Astrocyte (in vitro differentiated cells and primary cell): ENCODE data around the gene TPP1. TPM values are rescaled to one million over a fixed set of nuclear protein-coding genes. Genes with fewer than 3 reads are reported as not detected.
A peak's percentile ranks its signal among the peaks of the same experiment; 100 is the strongest.

Experiments used
- DNase-seq: peaks from one replicate; pipeline ENCODE4 v3.0.0-alpha.2; 2010; ENCODE audit warnings: low read depth
- FAIRE-seq: peaks from 2 replicates; lab custom pipeline; 2011; peaks lifted over from hg19 to GRCh38; lab: Jason Lieb, UNC
- H2AFZ ChIP-seq: 2 replicates; pipeline ENCODE4 v1.6.0; 2012; ENCODE audit warnings: low read depth, low read length, inconsistent platforms
- H3K27ac ChIP-seq: 2 replicates; pipeline ENCODE4 v1.5.1; 2011; ENCODE audit warnings: low read depth, low read length, inconsistent platforms
- H3K27me3 ChIP-seq: 2 replicates; pipeline ENCODE4 v1.6.0; 2011; ENCODE audit warnings: low read length, inconsistent platforms; ENCODE audit not compliant: insufficient read depth
- H3K36me3 ChIP-seq: 2 replicates; pipeline ENCODE4 v1.5.1; 2011; ENCODE audit warnings: low read length, inconsistent platforms; ENCODE audit not compliant: insufficient read depth
- H3K4me1 ChIP-seq: 2 replicates; pipeline ENCODE4 v1.5.1; 2011; ENCODE audit warnings: low read length, inconsistent platforms; ENCODE audit not compliant: insufficient read depth
- H3K4me2 ChIP-seq: 2 replicates; pipeline ENCODE4 v1.6.0; 2012; ENCODE audit warnings: low read length, inconsistent platforms
- H3K4me3 ChIP-seq: 2 replicates; pipeline ENCODE4 v1.5.1; 2011; ENCODE audit warnings: low read depth, mild to moderate bottlenecking, low read length, inconsistent platforms; ENCODE audit not compliant: insufficient read depth
- H3K79me2 ChIP-seq: 2 replicates; pipeline ENCODE4 v1.6.0; 2012; ENCODE audit warnings: mild to moderate bottlenecking, low read length, inconsistent platforms; ENCODE audit not compliant: insufficient read depth
- H3K9ac ChIP-seq: 2 replicates; pipeline ENCODE4 v1.6.0; 2012; ENCODE audit warnings: mild to moderate bottlenecking, low read length, inconsistent platforms
- H3K9me3 ChIP-seq: 2 replicates; pipeline ENCODE4 v1.5.1; 2012; ENCODE audit warnings: low read depth, mild to moderate bottlenecking, low read length, inconsistent platforms; ENCODE audit not compliant: insufficient read depth
- H4K20me1 ChIP-seq: 2 replicates; pipeline ENCODE4 v1.6.0; 2012; ENCODE audit warnings: low read length, inconsistent platforms; ENCODE audit not compliant: insufficient read depth
- H3K27ac Mint-ChIP-seq: one replicate; pipeline ENCODE4 v1.8.0; 2021; ENCODE audit warnings: mild to moderate bottlenecking, mixed read lengths; ENCODE audit not compliant: unreplicated experiment
- H3K27me3 Mint-ChIP-seq: one replicate; pipeline ENCODE4 v1.8.0; 2021; ENCODE audit warnings: low read depth, mixed read lengths; ENCODE audit not compliant: unreplicated experiment
- H3K36me3 Mint-ChIP-seq: one replicate; pipeline ENCODE4 v1.8.0; 2021; ENCODE audit warnings: low read depth, mixed read lengths; ENCODE audit not compliant: unreplicated experiment
- H3K4me1 Mint-ChIP-seq: one replicate; pipeline ENCODE4 v1.8.0; 2021; ENCODE audit warnings: low read depth, mixed read lengths; ENCODE audit not compliant: unreplicated experiment
- H3K4me3 Mint-ChIP-seq: one replicate; pipeline ENCODE4 v1.8.0; 2021; ENCODE audit warnings: mild to moderate bottlenecking, moderate library complexity, mixed read lengths; ENCODE audit not compliant: unreplicated experiment
- H3K9me3 Mint-ChIP-seq: one replicate; pipeline ENCODE4 v1.8.0; 2021; ENCODE audit warnings: mild to moderate bottlenecking, mixed read lengths; ENCODE audit not compliant: unreplicated experiment
- EZH2 ChIP-seq: IDR thresholded peaks from 2 replicates; pipeline ENCODE4 v1.6.1; 2012; ENCODE audit warnings: mild to moderate bottlenecking, low read length, inconsistent platforms; ENCODE audit not compliant: insufficient read depth
- total RNA-seq: library from RNA; stranded (reverse); gene quantifications from 2 replicates; pipeline ENCODE4 v1.2.1, GENCODE V29; 2021
- TF ChIP-seq, protein P1 (sequence below): IDR thresholded peaks from 2 replicates; pipeline ENCODE4 v1.5.1; 2011; ENCODE audit warnings: low read depth, mild to moderate bottlenecking, inconsistent platforms, low read length, moderate library complexity; ENCODE audit not compliant: insufficient read depth

TPP1 gene
- total RNA-seq, 1 donor from 2014 or later: 43.4 TPM

GRCh38 chr11:6630632-6631291 lies 11.5 kb upstream of the TPP1 start:
- H3K9ac ChIP-seq: no peak overlapping the region
- no peaks in the 10 kb centered on the region for H3K79me2 ChIP-seq
- H4K20me1 ChIP-seq: no peaks in the 10 kb centered on the region
- H3K27ac ChIP-seq: no peak overlapping the region
- Mint-ChIP-seq H3K4me3 (peak overlapping the region; percentile 64), H3K36me3 (peaks cover 18% of the 10 kb centered on the region), H3K9me3 (no peaks in the 10 kb centered on the region), H3K4me1 (no peaks in the 10 kb centered on the region), H3K27me3 (peaks cover 42% of the 10 kb centered on the region), H3K27ac (no peak overlapping the region)
- H3K27me3 ChIP-seq: no peaks in the 10 kb centered on the region
- no peaks in the 10 kb centered on the region for H3K9me3 ChIP-seq
- DNase-seq: no peak
- TF ChIP-seq, protein P1, sequence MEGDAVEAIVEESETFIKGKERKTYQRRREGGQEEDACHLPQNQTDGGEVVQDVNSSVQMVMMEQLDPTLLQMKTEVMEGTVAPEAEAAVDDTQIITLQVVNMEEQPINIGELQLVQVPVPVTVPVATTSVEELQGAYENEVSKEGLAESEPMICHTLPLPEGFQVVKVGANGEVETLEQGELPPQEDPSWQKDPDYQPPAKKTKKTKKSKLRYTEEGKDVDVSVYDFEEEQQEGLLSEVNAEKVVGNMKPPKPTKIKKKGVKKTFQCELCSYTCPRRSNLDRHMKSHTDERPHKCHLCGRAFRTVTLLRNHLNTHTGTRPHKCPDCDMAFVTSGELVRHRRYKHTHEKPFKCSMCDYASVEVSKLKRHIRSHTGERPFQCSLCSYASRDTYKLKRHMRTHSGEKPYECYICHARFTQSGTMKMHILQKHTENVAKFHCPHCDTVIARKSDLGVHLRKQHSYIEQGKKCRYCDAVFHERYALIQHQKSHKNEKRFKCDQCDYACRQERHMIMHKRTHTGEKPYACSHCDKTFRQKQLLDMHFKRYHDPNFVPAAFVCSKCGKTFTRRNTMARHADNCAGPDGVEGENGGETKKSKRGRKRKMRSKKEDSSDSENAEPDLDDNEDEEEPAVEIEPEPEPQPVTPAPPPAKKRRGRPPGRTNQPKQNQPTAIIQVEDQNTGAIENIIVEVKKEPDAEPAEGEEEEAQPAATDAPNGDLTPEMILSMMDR: no peak
- TF ChIP-seq EZH2: no peak
- no peak for FAIRE-seq
- no peak overlapping the region for H3K4me3 ChIP-seq
- peaks cover 6% of the 10 kb centered on the region for H3K4me1 ChIP-seq
- no peak overlapping the region for H2AFZ ChIP-seq
- no peak overlapping the region for H3K4me2 ChIP-seq
- H3K36me3 ChIP-seq: no peaks in the 10 kb centered on the region

- Histone ChIP-seq H3K27ac (no peak overlapping the region), H3K79me2 (no peaks in the 10 kb centered on the region), H3K9ac (no peak overlapping the region), H3K4me3 (no peak overlapping the region), H3K36me3 (no peaks in the 10 kb centered on the region), H3K4me1 (no peaks in the 10 kb centered on the region), H3K4me2 (no peak overlapping the region), H3K9me3 (no peaks in the 10 kb centered on the region), H2AFZ (no peak overlapping the region), H3K27me3 (no peaks in the 10 kb centered on the region), H4K20me1 (no peaks in the 10 kb centered on the region)
- Mint-ChIP-seq H3K9me3 (no peaks in the 10 kb centered on the region), H3K4me1 (no peaks in the 10 kb centered on the region), H3K4me3 (no peak overlapping the region), H3K27me3 (peaks cover 42% of the 10 kb centered on the region), H3K36me3 (peaks cover 21% of the 10 kb centered on the region), H3K27ac (no peak overlapping the region)
- no peak for FAIRE-seq
- DNase-seq: no peak
- no peak for TF ChIP-seq EZH2
- TF ChIP-seq, protein P1: no peak
These were observed 10.8 kb upstream of the TPP1 start for GRCh38 chr11:6629892-6630631.

DNA sequence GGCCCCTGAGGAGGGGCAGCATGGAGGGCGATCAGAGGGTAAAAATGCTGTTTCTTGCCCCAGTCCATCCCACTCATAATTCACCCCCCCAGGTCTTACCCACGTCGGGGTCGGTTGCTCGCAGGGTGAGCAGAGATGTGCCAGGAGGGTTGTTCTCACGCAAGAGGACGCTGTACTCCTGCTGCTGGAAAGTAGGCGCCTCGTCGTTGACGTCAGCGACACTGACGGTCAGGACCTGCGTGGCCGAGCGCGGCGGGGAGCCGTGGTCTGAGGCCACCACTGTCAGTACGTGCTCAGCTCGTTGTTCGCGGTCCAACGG lies 10.3 kb upstream of the TPP1 start:
- no peak overlapping the region for H2AFZ ChIP-seq
- no peak for TF ChIP-seq EZH2
- TF ChIP-seq, protein P1: no peak

More for the DNA sequence above, 10.3 kb upstream of the TPP1 start:
- Histone ChIP-seq H3K36me3 (no peaks in the 10 kb centered on the region), H3K27me3 (no peaks in the 10 kb centered on the region), H3K9me3 (no peaks in the 10 kb centered on the region), H3K4me2 (no peak overlapping the region), H3K27ac (no peak overlapping the region), H3K4me3 (no peak overlapping the region), H3K79me2 (no peaks in the 10 kb centered on the region), H3K4me1 (no peaks in the 10 kb centered on the region), H4K20me1 (no peaks in the 10 kb centered on the region), H3K9ac (no peak overlapping the region)
- DNase-seq (no peak), FAIRE-seq (no peak)
- Mint-ChIP-seq H3K4me3 (no peak overlapping the region), H3K27ac (no peak overlapping the region), H3K4me1 (no peaks in the 10 kb centered on the region), H3K36me3 (peaks cover 21% of the 10 kb centered on the region), H3K27me3 (peaks cover 43% of the 10 kb centered on the region), H3K9me3 (no peaks in the 10 kb centered on the region)
